Heart left ventricle (tissue), 16 donors: ENCODE measurements around the gene ITGB3. TPM values are rescaled to one million over a fixed set of nuclear protein-coding genes. Genes with fewer than 3 reads are reported as not detected.

ENCODE experiments used
- ATAC-seq, 4 donors: fragments of 200-7000 bp; cut with Tn5 transposase; one replicate each; pipeline ENCODE4 v1.9.1; 2020 to 2022; ENCODE audit warnings: moderate library complexity in 4 of 4, mild to moderate bottlenecking in 3 of 4, moderate number of reproducible peaks in 1 of 4
- DNase-seq, 5 donors: peaks; one replicate each; pipeline ENCODE4 v3.0.0-alpha.2; 2020
- H3K27ac ChIP-seq, 12 donors: fragments of 200-600 bp; sonication (generic) in 4 of 12; one replicate each; pipeline versions ENCODE4 v1.5.0 to v1.8.0; 2016 to 2022; ENCODE audit warnings: mild to moderate bottlenecking in 2 of 12
- H3K27me3 ChIP-seq, 9 donors: fragments of 200-600 bp; sonication (generic) in 2 of 9; one replicate each; pipeline versions ENCODE4 v1.5.1 to v1.8.0; 2016 to 2022; ENCODE audit warnings: mild to moderate bottlenecking in 3 of 9
- H3K36me3 ChIP-seq, 9 donors: fragments of 200-600 bp; sonication (generic) in 2 of 9; one replicate each; pipeline versions ENCODE4 v1.5.0 to v1.8.0; 2018 to 2022; ENCODE audit warnings: mild to moderate bottlenecking in 2 of 9
- H3K4me1 ChIP-seq, 12 donors: fragments of 200-600 bp; sonication (generic) in 4 of 12; one replicate each; pipeline versions ENCODE4 v1.5.0 to v1.8.0; 2016 to 2022; ENCODE audit warnings: mild to moderate bottlenecking in 3 of 12
- H3K4me3 ChIP-seq, 12 donors: fragments of 200-600 bp; sonication (generic) in 4 of 12; one replicate each; pipeline versions ENCODE4 v1.5.0 to v1.8.0; 2017 to 2022; ENCODE audit warnings: mild to moderate bottlenecking in 9 of 12, moderate library complexity in 4 of 12
- H3K9me3 ChIP-seq, 12 donors: fragments of 200-600 bp; sonication (generic) in 4 of 12; one replicate each; pipeline versions ENCODE4 v1.5.0 to v1.8.0; 2016 to 2022; ENCODE audit warnings: mild to moderate bottlenecking in 1 of 12
- POLR2A ChIP-seq, 2 donors: fragments of 450-650 bp; IDR thresholded peaks; one replicate each; pipeline ENCODE4 v1.6.1; 2017; ENCODE audit warnings: antibody characterized with exemption in 2 of 2, mild to moderate bottlenecking in 2 of 2, moderate library complexity in 2 of 2
- WGBS, 4 donors: extraction: QIAGEN DNeasy Blood & Tissue Kit in 2 of 4; methylation state at CpG; one replicate each; pipeline versions ENCODE4 v1.1.5 to v1.1.7; 2013 to 2018; 5-methylcytosine and 5-hydroxymethylcytosine counted together
- intact Hi-C, 10 donors: fragments of 100-400 bp; cut with DNase I; formaldehyde crosslinking; loops; one replicate each; pipeline versions ENCODE4 v1.11.1 to v1.14.2; 2022
- polyA plus RNA-seq, 2 donors: library from polyadenylated mRNA; stranded (reverse); fragments of 200-250 nt; gene quantifications; one replicate each; pipeline ENCODE4 v1.2.3, GENCODE V29; 2013
- total RNA-seq, 9 donors: library from RNA; depleted of rRNA in 2 of 9; stranded (reverse); fragments of >200 nt in 2 of 9; fragmentation: NEBNext Ultra II Directional in 3 of 9; extraction: Animal tissue kit (Norgen Biotek cat#: 25700) in 3 of 9; gene quantifications; one replicate each; pipeline versions ENCODE4 v1.1.0 to v1.2.4, GENCODE V29; 2016 to 2023
- TF ChIP-seq, protein P1 (sequence below), 12 donors: fragments of 200-600 bp; sonication (generic) in 4 of 12; IDR thresholded peaks; one replicate each; pipeline versions ENCODE4 v1.5.0 to v1.8.0; 2018 to 2022; ENCODE audit warnings: antibody characterized with exemption in 12 of 12, mild to moderate bottlenecking in 5 of 12
- donor health status: ischemic (EF 13 %, LVEDD 7.1; RV severe dilation, severe dysfunction).
- donor health status: healthy with polysubstance abuse.
- donor health status: DM: no; HTN: yes; CAD: no.
- donor health status: DM: no; HTN: no; CAD: no.
- donor health status: ischemic (EF 25% LVEDD 6.9; RV normal size, moderate dysfunction).
- donor health status: ischemic (EF 25% LVEDD 5.7; RV mildly dilated, moderate dysfunction).
- donor health status: healthy.
- donor health status: DM: yes; HTN: yes; CAD: no.
- donor health status: ischemic (EF 35%, LVEDD 5.7; RV mildly dilated, moderate dysfunction).
- donor health status: nonischemic (EF 11% LVEDD 7.7; RV severe dilation, severe dysfunction).
- donor health status: DM: yes; HTN: yes; CAD: no.
- donor health status: PGD.
- donor health status: ischemic (EF 29% LVEDD 5.4; RV normal size, mild dysfunction).
- donor health status: nonischemic (EF 23%, LVEDD 6.1; RV moderate dilation, normal function).

The ITGB3 gene
- total and polyA plus RNA-seq, 11 donors, result 1.3 to 14.8 (median 4.8) TPM

GRCh38 chr17:47277921-47278320 is 24.3 kb downstream of the ITGB3 start:
- ATAC-seq, result no peak
- DNase-seq, result no peak
- intact Hi-C loops, result loop anchor here in 3 of 10 donors (5.0 kb wide), 3 partner anchors 36 to 46 kb away; no protein-coding TSS in a partner anchor
- peak overlapping the region in 11 of 12 donors; percentile 75 to 92 (median 87) for H3K27ac ChIP-seq
- no peak for TF ChIP-seq POLR2A (IDR thresholded peaks at IDR 0.05)
- TF ChIP-seq, protein P1, sequence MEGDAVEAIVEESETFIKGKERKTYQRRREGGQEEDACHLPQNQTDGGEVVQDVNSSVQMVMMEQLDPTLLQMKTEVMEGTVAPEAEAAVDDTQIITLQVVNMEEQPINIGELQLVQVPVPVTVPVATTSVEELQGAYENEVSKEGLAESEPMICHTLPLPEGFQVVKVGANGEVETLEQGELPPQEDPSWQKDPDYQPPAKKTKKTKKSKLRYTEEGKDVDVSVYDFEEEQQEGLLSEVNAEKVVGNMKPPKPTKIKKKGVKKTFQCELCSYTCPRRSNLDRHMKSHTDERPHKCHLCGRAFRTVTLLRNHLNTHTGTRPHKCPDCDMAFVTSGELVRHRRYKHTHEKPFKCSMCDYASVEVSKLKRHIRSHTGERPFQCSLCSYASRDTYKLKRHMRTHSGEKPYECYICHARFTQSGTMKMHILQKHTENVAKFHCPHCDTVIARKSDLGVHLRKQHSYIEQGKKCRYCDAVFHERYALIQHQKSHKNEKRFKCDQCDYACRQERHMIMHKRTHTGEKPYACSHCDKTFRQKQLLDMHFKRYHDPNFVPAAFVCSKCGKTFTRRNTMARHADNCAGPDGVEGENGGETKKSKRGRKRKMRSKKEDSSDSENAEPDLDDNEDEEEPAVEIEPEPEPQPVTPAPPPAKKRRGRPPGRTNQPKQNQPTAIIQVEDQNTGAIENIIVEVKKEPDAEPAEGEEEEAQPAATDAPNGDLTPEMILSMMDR (IDR thresholded peaks at IDR 0.05), result no peak
- H3K4me1 ChIP-seq, result peaks cover 2 to 76% (median 64%) of the 10 kb centered on the region in 12 donors
- WGBS, 4 donors, result 92 to 100% (median 99%) methylated on average over 1 of the region's 1 CpG
- H3K27me3 ChIP-seq, result no peaks in the 10 kb centered on the region
- H3K36me3 ChIP-seq, result no peaks in the 10 kb centered on the region
- H3K4me3 ChIP-seq, result no peak overlapping the region
- H3K9me3 ChIP-seq, result no peaks in the 10 kb centered on the region

- DNase-seq (no peak), ATAC-seq (no peak)
- peaks cover 2 to 76% (median 64%) of the 10 kb centered on the region in 12 donors for H3K4me1 ChIP-seq
- intact Hi-C loops, result loop anchor here in 3 of 10 donors (5.0 kb wide), 3 partner anchors 36 to 46 kb away; no protein-coding TSS in a partner anchor
- peak overlapping the region; percentile 75 to 92 (median 86) for H3K27ac ChIP-seq
- no peaks in the 10 kb centered on the region for H3K27me3 ChIP-seq
- no peaks in the 10 kb centered on the region for H3K36me3 ChIP-seq
- TF ChIP-seq, protein P1 (IDR thresholded peaks at IDR 0.05), result no peak
- no peak for TF ChIP-seq POLR2A (IDR thresholded peaks at IDR 0.05)
- WGBS, 4 donors, result 86 to 92% (median 90%) methylated on average over 4 of the region's 4 CpGs
- no peaks in the 10 kb centered on the region for H3K9me3 ChIP-seq
- peak overlapping the region in 1 of 12 donors; percentile 6 for H3K4me3 ChIP-seq
Observed at GRCh38 chr17:47278561-47278960, 24.9 kb downstream of the ITGB3 start.

DNA sequence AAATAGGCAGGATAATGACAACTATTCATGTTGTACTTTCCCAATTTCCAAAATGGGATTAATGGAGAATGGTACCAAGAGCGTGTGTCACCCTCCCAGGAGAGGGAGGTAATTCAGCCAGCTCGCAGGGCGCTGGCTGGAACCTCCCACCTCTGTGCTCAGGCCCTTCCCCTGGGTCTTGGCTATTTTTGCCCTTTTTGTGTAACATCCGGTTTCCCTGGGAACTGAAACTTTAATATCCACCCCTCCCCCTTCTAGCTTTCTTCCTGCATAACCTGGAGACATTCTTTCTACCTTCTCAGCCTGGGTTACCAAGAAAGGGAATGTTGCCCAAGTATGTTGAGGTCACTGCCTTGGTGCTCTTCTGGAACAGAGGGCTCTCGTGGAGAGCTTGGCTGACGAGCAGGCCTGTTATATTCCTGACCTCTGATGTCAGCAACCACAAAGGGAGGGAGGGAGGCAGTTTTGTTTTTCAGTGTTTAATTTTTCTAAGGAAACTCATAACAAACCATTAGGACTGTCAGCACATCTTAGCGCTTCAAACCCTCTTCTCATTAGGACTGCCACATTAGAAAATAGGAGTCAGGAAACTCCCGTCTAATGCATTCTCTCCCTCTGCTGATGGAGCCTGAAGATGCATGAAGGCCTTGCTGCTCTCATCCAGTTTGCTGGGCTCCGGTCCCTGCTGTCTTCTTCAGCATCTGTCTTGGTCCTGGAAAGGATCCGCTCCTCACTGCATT is 25.6 kb downstream of the ITGB3 start:
- TF ChIP-seq, protein P1 (IDR thresholded peaks at IDR 0.05), result peak in 2 of 12 donors; percentile 23 to 27
- peak in 1 of 2 donors; percentile 11 for TF ChIP-seq POLR2A (IDR thresholded peaks at IDR 0.05)
- WGBS, 4 donors, result 33 to 43% (median 36%) methylated on average over 10 of the region's 10 CpGs
- H3K4me3 ChIP-seq, result peak overlapping the region in 2 of 12 donors; percentile 2 to 6
- DNase-seq, result peak; percentile 75 to 83 (median 77)
- no peaks in the 10 kb centered on the region for H3K9me3 ChIP-seq
- no peaks in the 10 kb centered on the region for H3K27me3 ChIP-seq
- H3K4me1 ChIP-seq, result peaks cover 2 to 76% (median 64%) of the 10 kb centered on the region in 12 donors
- H3K36me3 ChIP-seq, result peaks cover 0 to 3% (median 0%) of the 10 kb centered on the region in 9 donors
- peak overlapping the region; percentile 75 to 92 (median 86) for H3K27ac ChIP-seq
- intact Hi-C loops, result loop anchor here in 3 of 10 donors (5.0 kb wide), 3 partner anchors 37 to 47 kb away; no protein-coding TSS in a partner anchor
- ATAC-seq, result peak; percentile 63 to 84 (median 78)

DNA sequence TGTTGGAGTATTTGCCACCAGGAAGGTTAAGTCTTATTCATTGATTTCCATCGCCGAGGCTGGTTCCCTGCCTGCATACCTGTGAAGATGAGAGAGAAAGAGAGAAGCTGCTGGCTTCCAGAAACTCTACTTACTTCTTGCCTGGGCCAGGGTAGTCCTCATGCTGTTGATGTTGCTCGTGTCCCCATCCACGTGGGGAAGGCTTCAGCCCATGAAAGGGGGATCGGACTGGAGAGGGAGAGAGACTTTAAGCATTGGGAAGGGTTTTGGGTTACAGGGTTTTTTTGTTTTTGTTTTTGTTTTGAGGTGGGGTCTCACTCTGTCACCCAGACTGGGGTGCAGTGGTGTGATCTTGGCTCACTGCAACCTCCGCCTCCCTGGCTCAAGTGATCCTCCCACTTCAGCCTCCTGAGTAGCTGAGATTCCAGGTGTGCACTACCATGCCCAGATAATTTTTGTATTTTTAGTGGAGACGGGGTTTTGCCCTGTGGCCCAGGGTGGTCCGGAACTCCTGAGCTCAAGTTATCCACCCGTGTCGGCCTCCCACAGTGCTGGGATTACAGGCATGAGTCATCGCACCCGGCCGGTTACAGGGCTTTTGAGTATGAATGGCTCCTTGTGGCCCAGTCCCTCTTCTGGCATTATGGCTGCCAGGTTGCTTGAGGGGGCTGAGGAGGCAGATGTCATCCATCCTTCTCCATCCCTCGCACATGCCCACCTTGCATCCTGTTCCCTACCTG is 26.6 kb downstream of the ITGB3 start:
- DNase-seq (no peak), ATAC-seq (no peak)
- H3K27me3 ChIP-seq, result no peaks in the 10 kb centered on the region
- H3K9me3 ChIP-seq, result no peaks in the 10 kb centered on the region
- H3K4me3 ChIP-seq, result no peak overlapping the region
- 88 to 94% (median 92%) methylated on average over 14 of the region's 14 CpGs for WGBS, 4 donors
- intact Hi-C loops, result no loop called here
- H3K4me1 ChIP-seq, result peaks cover 2 to 66% (median 54%) of the 10 kb centered on the region in 12 donors
- H3K36me3 ChIP-seq, result peaks cover 0 to 13% (median 0%) of the 10 kb centered on the region in 9 donors
- peak overlapping the region in 11 of 12 donors; percentile 75 to 92 (median 87) for H3K27ac ChIP-seq
- TF ChIP-seq, protein P1 (IDR thresholded peaks at IDR 0.05), result no peak
